Amniotic stem cell (primary cell): ENCODE data around the gene SERPINB8.
"Not testable (repeated sequence)": the region's sequence is repeated elsewhere in the genome, so short reads cannot be mapped to it uniquely, and the experiment has no call there.

Source experiments
- DNase-seq: peaks from one replicate; lab custom pipeline; 2025; lab: John Stamatoyannopoulos, UW

The SERPINB8 gene

GRCh38 chr18:63969942-63970808 lies at the start of gene SERPINB8:
SERPINB8 (plus strand) TSS chr18:63970081; CDS start chr18:63978309, 8,228 bp downstream.
- peak; percentile 93 for DNase-seq

- no peak for DNase-seq
Observed at GRCh38 chr18:63922049-63922448, 47.8 kb upstream of the SERPINB8 start.

- DNase-seq: no peak
Observed at GRCh38 chr18:63924551-63924950, 45.3 kb upstream of the SERPINB8 start.

- no peak for DNase-seq
Observed at GRCh38 chr18:63928331-63928730, 41.5 kb upstream of the SERPINB8 start.

- not testable (repeated sequence) for DNase-seq
Observed at GRCh38 chr18:63929369-63929768, 40.5 kb upstream of the SERPINB8 start.

- DNase-seq: no peak
Observed at GRCh38 chr18:63930773-63931354, 39.0 kb upstream of the SERPINB8 start.

GRCh38 chr18:63936156-63936931 lies 33.5 kb upstream of the SERPINB8 start:
- peak; percentile 35 for DNase-seq

- no peak for DNase-seq
Observed at GRCh38 chr18:63936932-63937393, 32.9 kb upstream of the SERPINB8 start.

GRCh38 chr18:63940008-63940407 lies 29.9 kb upstream of the SERPINB8 start:
- DNase-seq: no peak

- DNase-seq: not testable (repeated sequence)
Observed at GRCh38 chr18:63940543-63941050, 29.3 kb upstream of the SERPINB8 start.

GRCh38 chr18:63947051-63947790 lies 22.7 kb upstream of the SERPINB8 start:
- DNase-seq: no peak

GRCh38 chr18:63949068-63949737 lies 20.7 kb upstream of the SERPINB8 start, which contains the start of gene HMSD:
HMSD (plus strand) TSS chr18:63949301; CDS start chr18:63953456, 4,155 bp downstream.
- no peak for DNase-seq

GRCh38 chr18:63951302-63951705 lies 18.6 kb upstream of the SERPINB8 start:
- no peak for DNase-seq

GRCh38 chr18:63953811-63954210 lies 16.1 kb upstream of the SERPINB8 start:
- no peak for DNase-seq

- DNase-seq: no peak
Observed at GRCh38 chr18:63956755-63957154, 13.1 kb upstream of the SERPINB8 start.

- DNase-seq: no peak
Observed at GRCh38 chr18:63960891-63961290, 9.0 kb upstream of the SERPINB8 start.

GRCh38 chr18:63961435-63961980 lies 8.4 kb upstream of the SERPINB8 start:
- no peak for DNase-seq

GRCh38 chr18:63962137-63962536 lies 7.7 kb upstream of the SERPINB8 start:
- DNase-seq: no peak

GRCh38 chr18:63963615-63964256 lies 6.1 kb upstream of the SERPINB8 start:
- DNase-seq: peak; percentile 53

GRCh38 chr18:63964908-63965307 lies 5.0 kb upstream of the SERPINB8 start:
- no peak for DNase-seq
